Heart left ventricle (tissue), 16 donors: ENCODE results near the gene ACKR3. TPM values are rescaled to one million over a fixed set of nuclear protein-coding genes. Genes with fewer than 3 reads are reported as not detected.

ENCODE experiments used
- ATAC-seq, 4 donors: fragments of 200-7000 bp; cut with Tn5 transposase; one replicate each; pipeline ENCODE4 v1.9.1; 2020 to 2022; ENCODE audit warnings: moderate library complexity in 4 of 4, mild to moderate bottlenecking in 3 of 4, moderate number of reproducible peaks in 1 of 4
- DNase-seq, 5 donors: peaks; one replicate each; pipeline ENCODE4 v3.0.0-alpha.2; 2020
- H3K27ac ChIP-seq, 12 donors: fragments of 200-600 bp; sonication (generic) in 4 of 12; one replicate each; pipeline versions ENCODE4 v1.5.0 to v1.8.0; 2016 to 2022; ENCODE audit warnings: mild to moderate bottlenecking in 2 of 12
- H3K27me3 ChIP-seq, 9 donors: fragments of 200-600 bp; sonication (generic) in 2 of 9; one replicate each; pipeline versions ENCODE4 v1.5.1 to v1.8.0; 2016 to 2022; ENCODE audit warnings: mild to moderate bottlenecking in 3 of 9
- H3K36me3 ChIP-seq, 9 donors: fragments of 200-600 bp; sonication (generic) in 2 of 9; one replicate each; pipeline versions ENCODE4 v1.5.0 to v1.8.0; 2018 to 2022; ENCODE audit warnings: mild to moderate bottlenecking in 2 of 9
- H3K4me1 ChIP-seq, 12 donors: fragments of 200-600 bp; sonication (generic) in 4 of 12; one replicate each; pipeline versions ENCODE4 v1.5.0 to v1.8.0; 2016 to 2022; ENCODE audit warnings: mild to moderate bottlenecking in 3 of 12
- H3K4me3 ChIP-seq, 12 donors: fragments of 200-600 bp; sonication (generic) in 4 of 12; one replicate each; pipeline versions ENCODE4 v1.5.0 to v1.8.0; 2017 to 2022; ENCODE audit warnings: mild to moderate bottlenecking in 9 of 12, moderate library complexity in 4 of 12
- H3K9me3 ChIP-seq, 12 donors: fragments of 200-600 bp; sonication (generic) in 4 of 12; one replicate each; pipeline versions ENCODE4 v1.5.0 to v1.8.0; 2016 to 2022; ENCODE audit warnings: mild to moderate bottlenecking in 1 of 12
- CTCF ChIP-seq, 12 donors: fragments of 200-600 bp; sonication (generic) in 4 of 12; IDR thresholded peaks; one replicate each; pipeline versions ENCODE4 v1.5.0 to v1.8.0; 2018 to 2022; ENCODE audit warnings: antibody characterized with exemption in 12 of 12, mild to moderate bottlenecking in 5 of 12
- POLR2A ChIP-seq, 2 donors: fragments of 450-650 bp; IDR thresholded peaks; one replicate each; pipeline ENCODE4 v1.6.1; 2017; ENCODE audit warnings: antibody characterized with exemption in 2 of 2, mild to moderate bottlenecking in 2 of 2, moderate library complexity in 2 of 2
- WGBS, 4 donors: extraction: QIAGEN DNeasy Blood & Tissue Kit in 2 of 4; methylation state at CpG; one replicate each; pipeline versions ENCODE4 v1.1.5 to v1.1.7; 2013 to 2018; 5-methylcytosine and 5-hydroxymethylcytosine counted together
- intact Hi-C, 10 donors: fragments of 100-400 bp; cut with DNase I; formaldehyde crosslinking; loops; one replicate each; pipeline versions ENCODE4 v1.11.1 to v1.14.2; 2022
- long read RNA-seq, 3 donors: library from polyadenylated mRNA; unstranded; transcript quantifications; one replicate each; pipeline ENCODE4 v2.0.0, GENCODE V29; 2020 to 2021
- polyA plus RNA-seq, 2 donors: library from polyadenylated mRNA; stranded (reverse); fragments of 200-250 nt; gene quantifications; one replicate each; pipeline ENCODE4 v1.2.3, GENCODE V29; 2013
- total RNA-seq, 9 donors: library from RNA; depleted of rRNA in 2 of 9; stranded (reverse); fragments of >200 nt in 2 of 9; fragmentation: NEBNext Ultra II Directional in 3 of 9; extraction: Animal tissue kit (Norgen Biotek cat#: 25700) in 3 of 9; gene quantifications; one replicate each; pipeline versions ENCODE4 v1.1.0 to v1.2.4, GENCODE V29; 2016 to 2023
- donor health status: ischemic (EF 13 %, LVEDD 7.1; RV severe dilation, severe dysfunction).
- donor health status: healthy with polysubstance abuse.
- donor health status: DM: no; HTN: yes; CAD: no.
- donor health status: DM: no; HTN: no; CAD: no.
- donor health status: ischemic (EF 25% LVEDD 6.9; RV normal size, moderate dysfunction).
- donor health status: ischemic (EF 25% LVEDD 5.7; RV mildly dilated, moderate dysfunction).
- donor health status: healthy.
- donor health status: DM: yes; HTN: yes; CAD: no.
- donor health status: ischemic (EF 35%, LVEDD 5.7; RV mildly dilated, moderate dysfunction).
- donor health status: nonischemic (EF 11% LVEDD 7.7; RV severe dilation, severe dysfunction).
- donor health status: DM: yes; HTN: yes; CAD: no.
- donor health status: PGD.
- donor health status: ischemic (EF 29% LVEDD 5.4; RV normal size, mild dysfunction).
- donor health status: nonischemic (EF 23%, LVEDD 6.1; RV moderate dilation, normal function).

ACKR3 gene
- total RNA-seq: 10 to 100 TPM; 15.7 to 56.3 (median 49.4) TPM
- 10 to 100 TPM; 12.8 to 24.5 TPM for polyA plus RNA-seq
- long read RNA-seq, donor 1, transcript ACKR3-202 (2 exons, 713 nt): minor isoform, 7 of 35 reads
- long read RNA-seq, donor 1, transcript ACKR3-201 (2 exons, 2,203 nt): major isoform, 11 of 35 reads
- long read RNA-seq, donor 1, partial matches to known transcripts: 12 of 35 reads
- long read RNA-seq, donor 1, other reads (novel, unspliced or antisense): 5 of 35 reads
- long read RNA-seq, donor 2, transcript ACKR3-201 (2 exons, 2,203 nt): major isoform, 13 of 47 reads
- long read RNA-seq, donor 2, partial matches to known transcripts: 6 of 47 reads
- long read RNA-seq, donor 2, other reads (novel, unspliced or antisense): 25 of 47 reads
- long read RNA-seq, donor 3, transcript ACKR3-202 (2 exons, 713 nt): major isoform, 6 of 20 reads
- long read RNA-seq, donor 3, transcript ACKR3-201 (2 exons, 2,203 nt): minor isoform, 5 of 20 reads
- long read RNA-seq, donor 3, partial matches to known transcripts: 4 of 20 reads
- long read RNA-seq, donor 3, other reads (novel, unspliced or antisense): 5 of 20 reads

- peak within 1 kb of the TSS; percentile 17 to 80 (median 59) for H3K4me3 ChIP-seq
- TF ChIP-seq CTCF (IDR thresholded peaks at IDR 0.05) (peak in 11 of 12 donors; percentile 13 to 64 (median 43)), POLR2A (IDR thresholded peaks at IDR 0.05) (peak; percentile 68 to 88)
- H3K36me3 ChIP-seq: peaks cover 0 to 5% (median 0%) of the 10 kb centered on the region in 9 donors
- intact Hi-C loops: loop anchor here in 9 of 10 donors (1.0 to 10.0 kb wide), 14 partner anchors 57 to 458 kb away; no protein-coding TSS in a partner anchor
- no peaks in the 10 kb centered on the region for H3K27me3 ChIP-seq
- ATAC-seq (peak; percentile 74 to 86 (median 84)), DNase-seq (peak; percentile 84 to 87 (median 84))
- H3K9me3 ChIP-seq: no peaks in the 10 kb centered on the region
- WGBS, 4 donors: 0 to 10% (median 2%) methylated on average over 7 to 10 of the region's 10 CpGs
- peak within 1 kb of the TSS; percentile 85 to 98 (median 96) for H3K27ac ChIP-seq
- H3K4me1 ChIP-seq: peaks cover 6 to 68% (median 48%) of the 10 kb centered on the region in 12 donors
These were observed at the start of gene ACKR3 for GRCh38 chr2:236569573-236569973. Gene ACKR3 (plus strand): TSS chr2:236569825. CDS start chr2:236580466, 10,641 bp downstream.

GRCh38 chr2:236521556-236521955 is 48.1 kb upstream of the ACKR3 start:
- no peaks in the 10 kb centered on the region for H3K27me3 ChIP-seq
- ATAC-seq: no peak
- H3K4me1 ChIP-seq: peaks cover 0 to 13% (median 0%) of the 10 kb centered on the region in 12 donors
- no peak overlapping the region for H3K27ac ChIP-seq
- DNase-seq: no peak
- intact Hi-C loops: no loop called here
- no peak overlapping the region for H3K4me3 ChIP-seq
- no peaks in the 10 kb centered on the region for H3K36me3 ChIP-seq
- TF ChIP-seq CTCF (IDR thresholded peaks at IDR 0.05) (no peak), POLR2A (IDR thresholded peaks at IDR 0.05) (no peak)
- no peaks in the 10 kb centered on the region for H3K9me3 ChIP-seq

GRCh38 chr2:236523249-236523648 is 46.4 kb upstream of the ACKR3 start:
- Histone ChIP-seq H3K36me3 (no peaks in the 10 kb centered on the region), H3K4me3 (no peak overlapping the region), H3K27ac (no peak overlapping the region), H3K27me3 (no peaks in the 10 kb centered on the region), H3K9me3 (no peaks in the 10 kb centered on the region), H3K4me1 (peaks cover 0 to 6% (median 0%) of the 10 kb centered on the region in 12 donors)
- ATAC-seq (no peak), DNase-seq (no peak)
- intact Hi-C loops: no loop called here
- TF ChIP-seq POLR2A (IDR thresholded peaks at IDR 0.05) (no peak), CTCF (IDR thresholded peaks at IDR 0.05) (no peak)

GRCh38 chr2:236525411-236525997 is 44.1 kb upstream of the ACKR3 start:
- ATAC-seq (no peak), DNase-seq (no peak)
- H3K36me3 ChIP-seq: no peaks in the 10 kb centered on the region
- H3K27ac ChIP-seq: no peak overlapping the region
- no peaks in the 10 kb centered on the region for H3K9me3 ChIP-seq
- H3K4me3 ChIP-seq: no peak overlapping the region
- H3K27me3 ChIP-seq: no peaks in the 10 kb centered on the region
- intact Hi-C loops: no loop called here
- 89 to 94% (median 91%) methylated on average over 8 of the region's 8 CpGs for WGBS, 4 donors
- H3K4me1 ChIP-seq: peaks cover 0 to 4% (median 0%) of the 10 kb centered on the region in 12 donors
- no peak for TF ChIP-seq POLR2A (IDR thresholded peaks at IDR 0.05)
- TF ChIP-seq CTCF (IDR thresholded peaks at IDR 0.05): no peak
